ELF-1 (cell line): ENCODE measurements around the gene KDM6A.
"Not testable (repeated sequence)": the region's sequence is repeated elsewhere in the genome, so short reads cannot be mapped to it uniquely, and the experiment has no call there.

Experiments used
- DNase-seq: peaks from one replicate; pipeline ENCODE4 v3.0.0-alpha.2; 2016; ENCODE audit warnings: low read depth, low spot score

Gene KDM6A

GRCh38 chrX:44961817-44962607 is 89.0 kb downstream of the KDM6A start:
- DNase-seq: no peak

- no peak for DNase-seq
Observed at GRCh38 chrX:44962944-44963343, 90.0 kb downstream of the KDM6A start.

GRCh38 chrX:44967221-44967620 is 94.2 kb downstream of the KDM6A start:
- no peak for DNase-seq

GRCh38 chrX:44970709-44971108 is 97.7 kb downstream of the KDM6A start:
- no peak for DNase-seq

- peak; percentile 28 for DNase-seq
Observed at GRCh38 chrX:44971674-44972073, 98.7 kb downstream of the KDM6A start.

- no peak for DNase-seq
Observed at GRCh38 chrX:44972132-44972531, 99.1 kb downstream of the KDM6A start.

- DNase-seq: no peak
Observed at GRCh38 chrX:44973420-44973932, 100.5 kb downstream of the KDM6A start.

- no peak for DNase-seq
Observed at GRCh38 chrX:44974451-44974850, 101.5 kb downstream of the KDM6A start.

- peak; percentile 27 for DNase-seq
Observed at GRCh38 chrX:44975666-44976263, 102.8 kb downstream of the KDM6A start.

GRCh38 chrX:44978976-44979375 is 106.0 kb downstream of the KDM6A start:
- DNase-seq: no peak

- DNase-seq: no peak
Observed at GRCh38 chrX:44980403-44980802, 107.4 kb downstream of the KDM6A start.

GRCh38 chrX:44980883-44981282 is 107.9 kb downstream of the KDM6A start:
- no peak for DNase-seq

GRCh38 chrX:44989995-44990770 is 117.2 kb downstream of the KDM6A start:
- DNase-seq: no peak

GRCh38 chrX:44992775-44993174 is 119.8 kb downstream of the KDM6A start:
- DNase-seq: no peak

- DNase-seq: no peak
Observed at GRCh38 chrX:44996277-44996676, 123.3 kb downstream of the KDM6A start.

GRCh38 chrX:44997282-44997812 is 124.4 kb downstream of the KDM6A start:
- DNase-seq: no peak

GRCh38 chrX:44997888-44998287 is 124.9 kb downstream of the KDM6A start:
- DNase-seq: no peak

GRCh38 chrX:44999237-44999636 is 126.2 kb downstream of the KDM6A start:
- DNase-seq: not testable (repeated sequence)

GRCh38 chrX:44999872-45000271 is 126.9 kb downstream of the KDM6A start:
- not testable (repeated sequence) for DNase-seq

- peak; percentile 18 for DNase-seq
Observed at GRCh38 chrX:45001048-45001447, 128.1 kb downstream of the KDM6A start.

GRCh38 chrX:45003085-45003484 is 130.1 kb downstream of the KDM6A start:
- no peak for DNase-seq
